ENCODE results near the gene THEMIS.
"Not testable (repeated sequence)": the region's sequence is repeated elsewhere in the genome, so short reads cannot be mapped to it uniquely, and the experiment has no call there.

THEMIS gene

GRCh38 chr6:127716465-127716864 is 184.4 kb downstream of the THEMIS start:
- no peak for DNase-seq

- no peak for DNase-seq
Measured at GRCh38 chr6:127710668-127711067, 190.2 kb downstream of the THEMIS start.

- no peak for DNase-seq
Measured at GRCh38 chr6:127706216-127706615, 194.6 kb downstream of the THEMIS start.

- no peak for DNase-seq
Measured at GRCh38 chr6:127695108-127695507, 205.8 kb downstream of the THEMIS start.

- DNase-seq: no peak
Measured at GRCh38 chr6:127691146-127691545, 209.7 kb downstream of the THEMIS start.

- DNase-seq: no peak
Measured at GRCh38 chr6:127690588-127690987, 210.3 kb downstream of the THEMIS start.

GRCh38 chr6:127690092-127690491 is 210.8 kb downstream of the THEMIS start:
- no peak for DNase-seq

- DNase-seq: not testable (repeated sequence)
Measured at GRCh38 chr6:127687490-127687889, 213.4 kb downstream of the THEMIS start.

- DNase-seq: no peak
Measured at GRCh38 chr6:127686084-127686483, 214.8 kb downstream of the THEMIS start.

GRCh38 chr6:127684501-127684900 is 216.4 kb downstream of the THEMIS start:
- DNase-seq: no peak
